ENCODE measurements around the gene NR1D1. TPM values are rescaled to one million over a fixed set of nuclear protein-coding genes. Genes with fewer than 3 reads are reported as not detected.

Gene NR1D1
- total RNA-seq, 2 experiments from 2014 or later = 1.7 to 8.7 TPM

GRCh38 chr17:40093005-40093579 lies 7.3 kb downstream of the NR1D1 start:
- no peak for DNase-seq (ENCODE audit: low spot score)
- POLR2A ChIA-PET = no interaction called here
- no peak overlapping the region for H3K4me2 ChIP-seq (ENCODE audit: low read length)
- no peak overlapping the region for H3K27ac ChIP-seq (ENCODE audit: low read depth, low read length, poor library complexity, severe bottlenecking)
- CTCF ChIA-PET (ENCODE audit: unreplicated experiment) = no interaction called here
- peaks cover 29% of the 10 kb centered on the region for H3K4me1 ChIP-seq (ENCODE audit: insufficient read depth, low read length, poor library complexity, severe bottlenecking)
- no TSS peak for BruUV-seq (replicated peaks)
- H4K20me1 ChIP-seq (ENCODE audit: insufficient read depth, low read length) = no peaks in the 10 kb centered on the region
- H3K9me3 ChIP-seq (ENCODE audit: low read length) = no peaks in the 10 kb centered on the region
- no peak overlapping the region for H2AFZ ChIP-seq (ENCODE audit: low read length)
- H3K36me3 ChIP-seq (ENCODE audit: insufficient read depth, low read length) = peaks cover 49% of the 10 kb centered on the region
- intact Hi-C loops (cut with micrococcal nuclease; ENCODE audit: unreplicated experiment) = no loop called here
- H3K4me3 ChIP-seq (ENCODE audit: low read depth, low read length, poor library complexity, severe bottlenecking) = no peak overlapping the region
- H3K79me2 ChIP-seq (ENCODE audit: insufficient read depth, low read depth, low read length) = peaks cover 3% of the 10 kb centered on the region; the same call in 1 of the 2 replicates
- no peaks in the 10 kb centered on the region for H3K9me2 ChIP-seq (ENCODE audit: insufficient read depth, low read length)
- TF ChIP-seq CTCF (conservative IDR thresholded peaks at IDR 0.05; ENCODE audit: low read length) (no peak), EZH2phosphoT487 (IDR thresholded peaks at IDR 0.05; ENCODE audit: borderline replicate concordance, low read depth, low read length) (no peak)

- Histone ChIP-seq H4K20me1 (ENCODE audit: insufficient read depth, low read length) (no peaks in the 10 kb centered on the region), H3K9me3 (ENCODE audit: low read length) (no peaks in the 10 kb centered on the region), H3K4me1 (ENCODE audit: insufficient read depth, low read length, poor library complexity, severe bottlenecking) (peaks cover 24% of the 10 kb centered on the region), H3K36me3 (ENCODE audit: insufficient read depth, low read length) (peaks cover 48% of the 10 kb centered on the region), H3K9me2 (ENCODE audit: insufficient read depth, low read length) (no peaks in the 10 kb centered on the region), H3K27ac (ENCODE audit: low read depth, low read length, poor library complexity, severe bottlenecking) (no peak overlapping the region), H2AFZ (ENCODE audit: low read length) (no peak overlapping the region), H3K4me3 (ENCODE audit: low read depth, low read length, poor library complexity, severe bottlenecking) (no peak overlapping the region), H3K4me2 (ENCODE audit: low read length) (no peak overlapping the region), H3K79me2 (ENCODE audit: insufficient read depth, low read depth, low read length) (no peaks in the 10 kb centered on the region)
- ChIA-PET POLR2A (no interaction called here), CTCF (ENCODE audit: unreplicated experiment) (no interaction called here)
- intact Hi-C loops (cut with micrococcal nuclease; ENCODE audit: unreplicated experiment) = no loop called here
- BruUV-seq (replicated peaks) = no TSS peak
- no peak for TF ChIP-seq EZH2phosphoT487 (IDR thresholded peaks at IDR 0.05; ENCODE audit: borderline replicate concordance, low read depth, low read length)
- DNase-seq (ENCODE audit: low spot score) = no peak
Measured at GRCh38 chr17:40092581-40092980, 7.8 kb downstream of the NR1D1 start.

- H2AFZ ChIP-seq (ENCODE audit: low read length) = no peak overlapping the region
- H3K9me2 ChIP-seq (ENCODE audit: insufficient read depth, low read length) = no peaks in the 10 kb centered on the region
- no peaks in the 10 kb centered on the region for H3K9me3 ChIP-seq (ENCODE audit: low read length)
- H3K4me3 ChIP-seq (ENCODE audit: low read depth, low read length, poor library complexity, severe bottlenecking) = no peak overlapping the region
- H3K36me3 ChIP-seq (ENCODE audit: insufficient read depth, low read length) = peaks cover 41% of the 10 kb centered on the region
- H3K79me2 ChIP-seq (ENCODE audit: insufficient read depth, low read depth, low read length) = no peaks in the 10 kb centered on the region
- intact Hi-C loops (cut with micrococcal nuclease; ENCODE audit: unreplicated experiment) = no loop called here
- no peaks in the 10 kb centered on the region for H4K20me1 ChIP-seq (ENCODE audit: insufficient read depth, low read length)
- H3K27ac ChIP-seq (ENCODE audit: low read depth, low read length, poor library complexity, severe bottlenecking) = no peak overlapping the region
- H3K4me1 ChIP-seq (ENCODE audit: insufficient read depth, low read length, poor library complexity, severe bottlenecking) = peaks cover 17% of the 10 kb centered on the region
- ChIA-PET POLR2A (no interaction called here), CTCF (ENCODE audit: unreplicated experiment) (interaction anchor here (2.3 kb wide), 1 partner anchor 17 kb away, joined by 5 read pairs; no protein-coding TSS in a partner anchor)
- TF ChIP-seq EZH2phosphoT487 (IDR thresholded peaks at IDR 0.05; ENCODE audit: borderline replicate concordance, low read depth, low read length) (no peak), CTCF (conservative IDR thresholded peaks at IDR 0.05; ENCODE audit: low read length) (no peak)
- BruUV-seq (replicated peaks) = no TSS peak
- no peak overlapping the region for H3K4me2 ChIP-seq (ENCODE audit: low read length)
- no peak for DNase-seq (ENCODE audit: low spot score)
Measured at GRCh38 chr17:40091691-40092397, 8.5 kb downstream of the NR1D1 start.
